ENCODE data around the gene LEF1.

Gene LEF1

GRCh38 chr4:108204518-108204917 is 35.8 kb upstream of the LEF1 start:
- ATAC-seq, result no peak
- TF ChIP-seq CSRNP3 (CRISPR knock-in tag; IDR thresholded peaks at IDR 0.05) (no peak), TSHZ2 (CRISPR knock-in tag; IDR thresholded peaks at IDR 0.05) (no peak), OSR1 (CRISPR knock-in tag; IDR thresholded peaks at IDR 0.05) (no peak), ESRRG (CRISPR knock-in tag; IDR thresholded peaks at IDR 0.05) (no peak), ISL1 (CRISPR knock-in tag; IDR thresholded peaks at IDR 0.05) (no peak), ZNF70 (CRISPR knock-in tag; IDR thresholded peaks at IDR 0.05) (no peak), ZFP3 (CRISPR knock-in tag; IDR thresholded peaks at IDR 0.05) (no peak), ZFP30 (CRISPR knock-in tag; IDR thresholded peaks at IDR 0.05) (no peak), ZC3H10 (CRISPR knock-in tag; IDR thresholded peaks at IDR 0.05) (no peak), POU6F1 (CRISPR knock-in tag; IDR thresholded peaks at IDR 0.05; ENCODE audit: borderline replicate concordance, low read depth) (no peak)

GRCh38 chr4:108203377-108203776 is 34.6 kb upstream of the LEF1 start:
- TF ChIP-seq ZNF70 (CRISPR knock-in tag; IDR thresholded peaks at IDR 0.05) (no peak), TSHZ2 (CRISPR knock-in tag; IDR thresholded peaks at IDR 0.05) (no peak)
- no peak for ATAC-seq

- no peak for ATAC-seq
- no peak for TF ChIP-seq ZNF70 (CRISPR knock-in tag; IDR thresholded peaks at IDR 0.05)
- no peak for TF ChIP-seq ARNTL (CRISPR knock-in tag; IDR thresholded peaks at IDR 0.05; ENCODE audit: borderline replicate concordance, low read depth)
- no peak for TF ChIP-seq BACH2 (CRISPR knock-in tag; IDR thresholded peaks at IDR 0.05; ENCODE audit: borderline replicate concordance)
- TF ChIP-seq ZFP30 (CRISPR knock-in tag; IDR thresholded peaks at IDR 0.05), result no peak
- TF ChIP-seq PPARA (CRISPR knock-in tag; IDR thresholded peaks at IDR 0.05; ENCODE audit: borderline replicate concordance), result no peak
- no peak for TF ChIP-seq TCF4 (CRISPR knock-in tag; IDR thresholded peaks at IDR 0.05; ENCODE audit: borderline replicate concordance)
- no peak for TF ChIP-seq TSHZ2 (CRISPR knock-in tag; IDR thresholded peaks at IDR 0.05)
- no peak for TF ChIP-seq POU6F1 (CRISPR knock-in tag; IDR thresholded peaks at IDR 0.05; ENCODE audit: borderline replicate concordance, low read depth)
- no peak for TF ChIP-seq ZC3H10 (CRISPR knock-in tag; IDR thresholded peaks at IDR 0.05)
- no peak for TF ChIP-seq TOX (CRISPR knock-in tag; IDR thresholded peaks at IDR 0.05; ENCODE audit: borderline replicate concordance)
- TF ChIP-seq RARB (CRISPR knock-in tag; IDR thresholded peaks at IDR 0.05), result no peak
- TF ChIP-seq PATZ1 (CRISPR knock-in tag; IDR thresholded peaks at IDR 0.05; ENCODE audit: borderline replicate concordance), result no peak
- TF ChIP-seq CSDC2 (CRISPR knock-in tag; IDR thresholded peaks at IDR 0.05), result no peak
- no peak for TF ChIP-seq SNAI2 (CRISPR knock-in tag; IDR thresholded peaks at IDR 0.05)
Observed at GRCh38 chr4:108201774-108202173, 33.0 kb upstream of the LEF1 start.

Data from SK-N-SH treated with all-trans-retinoic acid at 6 μM for 48 hours (cell line).